ENCODE measurements around the gene CUX1.

The CUX1 gene

GRCh38 chr7:101937717-101938514, 120.5 kb downstream of the CUX1 start:
- no peak for TF ChIP-seq GATA3 (IDR thresholded peaks at IDR 0.05; ENCODE audit: low read depth, low read length)
- no peak for TF ChIP-seq GATA2 (IDR thresholded peaks at IDR 0.05; ENCODE audit: low read depth, low read length)

GRCh38 chr7:101939136-101939695, 121.8 kb downstream of the CUX1 start:
- TF ChIP-seq GATA2 (IDR thresholded peaks at IDR 0.05; ENCODE audit: low read depth, low read length) (no peak), GATA3 (IDR thresholded peaks at IDR 0.05; ENCODE audit: low read depth, low read length) (no peak)

GRCh38 chr7:101940151-101940550, 122.7 kb downstream of the CUX1 start:
- TF ChIP-seq GATA2 (IDR thresholded peaks at IDR 0.05; ENCODE audit: low read depth, low read length): no peak
- TF ChIP-seq GATA3 (IDR thresholded peaks at IDR 0.05; ENCODE audit: low read depth, low read length): no peak

- TF ChIP-seq GATA3 (IDR thresholded peaks at IDR 0.05; ENCODE audit: low read depth, low read length) (no peak), GATA2 (IDR thresholded peaks at IDR 0.05; ENCODE audit: low read depth, low read length) (no peak)
These were observed 123.4 kb downstream of the CUX1 start for GRCh38 chr7:101940830-101941229.

- TF ChIP-seq GATA2 (IDR thresholded peaks at IDR 0.05; ENCODE audit: low read depth, low read length) (no peak), GATA3 (IDR thresholded peaks at IDR 0.05; ENCODE audit: low read depth, low read length) (no peak)
These were observed 124.3 kb downstream of the CUX1 start for GRCh38 chr7:101941481-101942383.

- TF ChIP-seq GATA2 (IDR thresholded peaks at IDR 0.05; ENCODE audit: low read depth, low read length) (no peak), GATA3 (IDR thresholded peaks at IDR 0.05; ENCODE audit: low read depth, low read length) (no peak)
These were observed 125.3 kb downstream of the CUX1 start for GRCh38 chr7:101942603-101943210.

- TF ChIP-seq GATA3 (IDR thresholded peaks at IDR 0.05; ENCODE audit: low read depth, low read length): no peak
- no peak for TF ChIP-seq GATA2 (IDR thresholded peaks at IDR 0.05; ENCODE audit: low read depth, low read length)
These were observed 125.9 kb downstream of the CUX1 start for GRCh38 chr7:101943306-101943705.

GRCh38 chr7:101943889-101944600, 126.6 kb downstream of the CUX1 start:
- TF ChIP-seq GATA2 (IDR thresholded peaks at IDR 0.05; ENCODE audit: low read depth, low read length): no peak
- no peak for TF ChIP-seq GATA3 (IDR thresholded peaks at IDR 0.05; ENCODE audit: low read depth, low read length)

- TF ChIP-seq GATA3 (IDR thresholded peaks at IDR 0.05; ENCODE audit: low read depth, low read length): no peak
- no peak for TF ChIP-seq GATA2 (IDR thresholded peaks at IDR 0.05; ENCODE audit: low read depth, low read length)
These were observed 127.2 kb downstream of the CUX1 start for GRCh38 chr7:101944611-101945010.

- TF ChIP-seq GATA2 (IDR thresholded peaks at IDR 0.05; ENCODE audit: low read depth, low read length): no peak
- TF ChIP-seq GATA3 (IDR thresholded peaks at IDR 0.05; ENCODE audit: low read depth, low read length): no peak
These were observed 127.8 kb downstream of the CUX1 start for GRCh38 chr7:101945034-101945758.

- TF ChIP-seq GATA2 (IDR thresholded peaks at IDR 0.05; ENCODE audit: low read depth, low read length): peak; percentile 88
- no peak for TF ChIP-seq GATA3 (IDR thresholded peaks at IDR 0.05; ENCODE audit: low read depth, low read length)
These were observed 130.5 kb downstream of the CUX1 start for GRCh38 chr7:101947899-101948298.

GRCh38 chr7:101948650-101949049, 131.2 kb downstream of the CUX1 start:
- peak; percentile 30; the same call in 1 of the 2 replicates for TF ChIP-seq GATA2 (IDR thresholded peaks at IDR 0.05; ENCODE audit: low read depth, low read length)
- TF ChIP-seq GATA3 (IDR thresholded peaks at IDR 0.05; ENCODE audit: low read depth, low read length): no peak

Data from SH-SY5Y (cell line).